ENCODE measurements around the gene MAD2L1. TPM values are rescaled to one million over a fixed set of nuclear protein-coding genes. Genes with fewer than 3 reads are reported as not detected.

MAD2L1 gene
- total and polyA plus RNA-seq, 2 of the 13 experiments (the other 11 are each of a cell fraction or from before 2014, with no cell fraction given) = 40.6 to 109 TPM

DNA sequence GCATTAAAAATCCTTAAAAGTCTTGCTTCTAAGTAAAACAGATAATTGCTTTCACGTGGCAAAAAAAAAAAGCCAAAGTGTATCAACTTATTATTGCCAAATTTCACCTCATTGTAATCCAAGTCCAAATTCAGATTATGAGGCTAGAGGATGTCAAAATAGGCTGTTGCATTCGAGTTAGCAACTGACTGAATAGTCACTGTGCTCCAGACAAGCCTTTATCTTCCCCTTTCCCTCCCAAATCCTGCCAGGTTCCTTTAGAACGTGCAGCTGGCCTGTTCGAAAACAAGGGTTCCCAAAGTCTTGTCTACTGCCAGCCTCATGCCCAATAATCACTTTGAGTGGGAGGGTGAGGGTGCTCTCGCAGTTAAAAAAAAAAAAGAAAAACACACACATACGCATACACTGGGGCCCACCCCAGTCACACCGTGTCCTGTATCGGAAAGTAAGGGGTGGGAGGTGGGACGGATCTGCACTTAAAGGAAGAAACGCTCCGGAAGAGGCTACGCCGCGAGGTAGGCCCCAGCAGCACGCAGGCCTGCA is 603 bp downstream of the MAD2L1 start (continued):
- no peak for TF ChIP-seq ZNF34 (CRISPR knock-in tag; IDR thresholded peaks at IDR 0.05; ENCODE audit: borderline replicate concordance)
- TF ChIP-seq MBNL3 (CRISPR knock-in tag; conservative IDR thresholded peaks at IDR 0.05) = no peak
- TF ChIP-seq NR2C2 (CRISPR knock-in tag; IDR thresholded peaks at IDR 0.05; ENCODE audit: borderline replicate concordance) = no peak
- TF ChIP-seq ZNF713 (CRISPR knock-in tag; IDR thresholded peaks at IDR 0.05) = no peak
- 0 out of 2 replicates have a peak, but pooled peaks have one; percentile 7 for TF ChIP-seq CBX5 (CRISPR knock-in tag; IDR thresholded peaks at IDR 0.05; ENCODE audit: borderline replicate concordance)
- no peak for TF ChIP-seq GTF2F1 (IDR thresholded peaks at IDR 0.05; ENCODE audit: low read length)
- TF ChIP-seq, protein P1, sequence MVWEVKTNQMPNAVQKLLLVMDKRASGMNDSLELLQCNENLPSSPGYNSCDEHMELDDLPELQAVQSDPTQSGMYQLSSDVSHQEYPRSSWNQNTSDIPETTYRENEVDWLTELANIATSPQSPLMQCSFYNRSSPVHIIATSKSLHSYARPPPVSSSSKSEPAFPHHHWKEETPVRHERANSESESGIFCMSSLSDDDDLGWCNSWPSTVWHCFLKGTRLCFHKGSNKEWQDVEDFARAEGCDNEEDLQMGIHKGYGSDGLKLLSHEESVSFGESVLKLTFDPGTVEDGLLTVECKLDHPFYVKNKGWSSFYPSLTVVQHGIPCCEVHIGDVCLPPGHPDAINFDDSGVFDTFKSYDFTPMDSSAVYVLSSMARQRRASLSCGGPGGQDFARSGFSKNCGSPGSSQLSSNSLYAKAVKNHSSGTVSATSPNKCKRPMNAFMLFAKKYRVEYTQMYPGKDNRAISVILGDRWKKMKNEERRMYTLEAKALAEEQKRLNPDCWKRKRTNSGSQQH (CRISPR knock-in tag; IDR thresholded peaks at IDR 0.05; ENCODE audit: low read depth) = 0 out of 2 replicates have a peak, but pooled peaks have one; percentile 17
- TF ChIP-seq, protein P2, sequence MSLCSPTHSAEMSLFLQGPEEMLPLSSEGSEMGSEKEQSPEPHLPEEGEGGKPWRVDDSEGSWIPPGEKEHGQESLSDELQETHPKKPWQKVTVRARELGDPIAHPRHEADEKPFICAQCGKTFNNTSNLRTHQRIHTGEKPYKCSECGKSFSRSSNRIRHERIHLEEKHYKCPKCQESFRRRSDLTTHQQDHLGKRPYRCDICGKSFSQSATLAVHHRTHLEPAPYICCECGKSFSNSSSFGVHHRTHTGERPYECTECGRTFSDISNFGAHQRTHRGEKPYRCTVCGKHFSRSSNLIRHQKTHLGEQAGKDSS (CRISPR knock-in tag; IDR thresholded peaks at IDR 0.05; ENCODE audit: borderline replicate concordance, low read depth) = 0 out of 2 replicates have a peak, but pooled peaks have one; percentile 41
- no peak for TF ChIP-seq NFATC3 (CRISPR knock-in tag; IDR thresholded peaks at IDR 0.05)
- TF ChIP-seq ZFP90 (CRISPR knock-in tag; IDR thresholded peaks at IDR 0.05; ENCODE audit: borderline replicate concordance) = no peak
- TF ChIP-seq, protein P3, sequence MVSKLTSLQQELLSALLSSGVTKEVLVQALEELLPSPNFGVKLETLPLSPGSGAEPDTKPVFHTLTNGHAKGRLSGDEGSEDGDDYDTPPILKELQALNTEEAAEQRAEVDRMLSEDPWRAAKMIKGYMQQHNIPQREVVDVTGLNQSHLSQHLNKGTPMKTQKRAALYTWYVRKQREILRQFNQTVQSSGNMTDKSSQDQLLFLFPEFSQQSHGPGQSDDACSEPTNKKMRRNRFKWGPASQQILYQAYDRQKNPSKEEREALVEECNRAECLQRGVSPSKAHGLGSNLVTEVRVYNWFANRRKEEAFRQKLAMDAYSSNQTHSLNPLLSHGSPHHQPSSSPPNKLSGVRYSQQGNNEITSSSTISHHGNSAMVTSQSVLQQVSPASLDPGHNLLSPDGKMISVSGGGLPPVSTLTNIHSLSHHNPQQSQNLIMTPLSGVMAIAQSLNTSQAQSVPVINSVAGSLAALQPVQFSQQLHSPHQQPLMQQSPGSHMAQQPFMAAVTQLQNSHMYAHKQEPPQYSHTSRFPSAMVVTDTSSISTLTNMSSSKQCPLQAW (CRISPR knock-in tag; IDR thresholded peaks at IDR 0.05) = no peak
- TF ChIP-seq ELF4 (CRISPR knock-in tag; IDR thresholded peaks at IDR 0.05; ENCODE audit: borderline replicate concordance) = no peak
- TF ChIP-seq ZFP41 (CRISPR knock-in tag; IDR thresholded peaks at IDR 0.05; ENCODE audit: borderline replicate concordance) = no peak
- TF ChIP-seq HIVEP1 (CRISPR knock-in tag; IDR thresholded peaks at IDR 0.05) = no peak
- TF ChIP-seq ZNF652 (CRISPR knock-in tag; IDR thresholded peaks at IDR 0.05; ENCODE audit: borderline replicate concordance, low read depth) = 0 out of 2 replicates have a peak, but pooled peaks have one; percentile 47
- TF ChIP-seq, protein P4, sequence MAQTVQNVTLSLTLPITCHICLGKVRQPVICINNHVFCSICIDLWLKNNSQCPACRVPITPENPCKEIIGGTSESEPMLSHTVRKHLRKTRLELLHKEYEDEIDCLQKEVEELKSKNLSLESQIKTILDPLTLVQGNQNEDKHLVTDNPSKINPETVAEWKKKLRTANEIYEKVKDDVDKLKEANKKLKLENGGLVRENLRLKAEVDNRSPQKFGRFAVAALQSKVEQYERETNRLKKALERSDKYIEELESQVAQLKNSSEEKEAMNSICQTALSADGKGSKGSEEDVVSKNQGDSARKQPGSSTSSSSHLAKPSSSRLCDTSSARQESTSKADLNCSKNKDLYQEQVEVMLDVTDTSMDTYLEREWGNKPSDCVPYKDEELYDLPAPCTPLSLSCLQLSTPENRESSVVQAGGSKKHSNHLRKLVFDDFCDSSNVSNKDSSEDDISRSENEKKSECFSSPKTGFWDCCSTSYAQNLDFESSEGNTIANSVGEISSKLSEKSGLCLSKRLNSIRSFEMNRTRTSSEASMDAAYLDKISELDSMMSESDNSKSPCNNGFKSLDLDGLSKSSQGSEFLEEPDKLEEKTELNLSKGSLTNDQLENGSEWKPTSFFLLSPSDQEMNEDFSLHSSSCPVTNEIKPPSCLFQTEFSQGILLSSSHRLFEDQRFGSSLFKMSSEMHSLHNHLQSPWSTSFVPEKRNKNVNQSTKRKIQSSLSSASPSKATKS (CRISPR knock-in tag; IDR thresholded peaks at IDR 0.05) = no peak
- TF ChIP-seq KDM4B (CRISPR knock-in tag; IDR thresholded peaks at IDR 0.05) = peak; percentile 45; the same call in 1 of the 2 replicates
- TF ChIP-seq, protein P5, sequence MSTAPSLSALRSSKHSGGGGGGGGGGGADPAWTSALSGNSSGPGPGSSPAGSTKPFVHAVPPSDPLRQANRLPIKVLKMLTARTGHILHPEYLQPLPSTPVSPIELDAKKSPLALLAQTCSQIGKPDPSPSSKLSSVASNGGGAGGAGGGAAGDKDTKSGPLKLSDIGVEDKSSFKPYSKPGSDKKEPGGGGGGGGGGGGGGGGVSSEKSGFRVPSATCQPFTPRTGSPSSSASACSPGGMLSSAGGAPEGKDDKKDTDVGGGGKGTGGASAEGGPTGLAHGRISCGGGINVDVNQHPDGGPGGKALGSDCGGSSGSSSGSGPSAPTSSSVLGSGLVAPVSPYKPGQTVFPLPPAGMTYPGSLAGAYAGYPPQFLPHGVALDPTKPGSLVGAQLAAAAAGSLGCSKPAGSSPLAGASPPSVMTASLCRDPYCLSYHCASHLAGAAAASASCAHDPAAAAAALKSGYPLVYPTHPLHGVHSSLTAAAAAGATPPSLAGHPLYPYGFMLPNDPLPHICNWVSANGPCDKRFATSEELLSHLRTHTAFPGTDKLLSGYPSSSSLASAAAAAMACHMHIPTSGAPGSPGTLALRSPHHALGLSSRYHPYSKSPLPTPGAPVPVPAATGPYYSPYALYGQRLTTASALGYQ (CRISPR knock-in tag; IDR thresholded peaks at IDR 0.05) = no peak
- no peak for TF ChIP-seq ZNF577 (CRISPR knock-in tag; IDR thresholded peaks at IDR 0.05; ENCODE audit: borderline replicate concordance, low read depth)
- TF ChIP-seq ZNF570 (CRISPR knock-in tag; IDR thresholded peaks at IDR 0.05; ENCODE audit: borderline replicate concordance) = no peak
- no peak for TF ChIP-seq ZNF121 (CRISPR knock-in tag; IDR thresholded peaks at IDR 0.05)
